ENCODE measurements around the gene HEXIM2.

DNA sequence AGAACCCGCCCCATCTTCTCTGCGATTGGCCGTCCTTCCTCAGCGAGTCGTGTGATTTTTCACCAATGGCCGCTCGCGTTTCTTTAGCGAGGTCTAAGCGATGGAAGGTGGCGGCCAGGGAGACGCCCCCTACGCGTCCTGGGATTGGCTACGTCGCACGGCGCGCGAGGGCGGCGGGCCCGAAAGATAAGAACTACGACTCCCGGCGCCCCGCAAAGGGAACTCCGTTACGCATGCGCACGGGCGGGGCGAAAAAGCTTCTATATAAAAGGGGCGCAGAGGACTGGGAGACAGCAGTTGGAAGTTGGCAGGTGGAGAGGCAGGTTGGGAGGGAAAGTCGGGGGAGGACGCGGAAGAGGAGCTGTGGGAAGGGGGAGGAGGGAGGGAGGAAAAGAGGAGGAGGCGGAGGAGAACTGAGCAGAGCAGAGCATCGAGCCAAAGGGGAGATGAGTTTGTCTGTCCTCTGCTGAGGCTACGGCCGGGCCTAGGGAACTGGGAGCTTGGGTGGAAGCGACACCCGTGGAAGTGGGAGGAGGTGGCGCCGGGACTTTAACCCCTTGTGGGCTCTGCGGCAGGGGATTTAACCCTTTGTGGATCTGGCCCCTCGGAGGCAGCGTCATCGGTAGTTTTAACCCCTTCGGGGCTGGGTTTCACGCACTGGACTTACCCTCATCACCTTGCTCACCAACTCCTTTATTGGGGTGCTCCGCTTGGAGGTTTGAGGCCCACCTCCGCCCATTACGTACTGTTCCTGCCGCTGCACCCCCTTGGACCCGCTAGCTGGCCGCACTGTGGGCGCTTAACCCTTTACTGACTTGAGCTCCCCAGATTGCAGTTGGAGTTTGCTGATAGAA lies 13.3 kb upstream of the HEXIM2 start, which contains the start of gene HEXIM1:
- TF ChIP-seq EGR1 (IDR thresholded peaks at IDR 0.05; ENCODE audit: low read depth) = peak; percentile 75
- no peak for TF ChIP-seq CTCF (IDR thresholded peaks at IDR 0.05 in 2 of 3, conservative IDR thresholded peaks at IDR 0.05 in 1 of 3; ENCODE audit: borderline replicate concordance in 1 of 3, insufficient read depth in 1 of 3, low read depth in 2 of 3, low read length in 2 of 3)
- TF ChIP-seq EZH2 (IDR thresholded peaks at IDR 0.05) = no peak
- peak; percentile 100 for TF ChIP-seq POLR2A (IDR thresholded peaks at IDR 0.05; ENCODE audit: borderline replicate concordance, extremely low read depth, insufficient read depth, insufficient read length)
- TF ChIP-seq SP1 (IDR thresholded peaks at IDR 0.05; ENCODE audit: low read depth) = peak; percentile 89
- TF ChIP-seq POLR2AphosphoS5 (IDR thresholded peaks at IDR 0.05; ENCODE audit: low read depth, low read length) = peak; percentile 100
- TF ChIP-seq, protein P1, sequence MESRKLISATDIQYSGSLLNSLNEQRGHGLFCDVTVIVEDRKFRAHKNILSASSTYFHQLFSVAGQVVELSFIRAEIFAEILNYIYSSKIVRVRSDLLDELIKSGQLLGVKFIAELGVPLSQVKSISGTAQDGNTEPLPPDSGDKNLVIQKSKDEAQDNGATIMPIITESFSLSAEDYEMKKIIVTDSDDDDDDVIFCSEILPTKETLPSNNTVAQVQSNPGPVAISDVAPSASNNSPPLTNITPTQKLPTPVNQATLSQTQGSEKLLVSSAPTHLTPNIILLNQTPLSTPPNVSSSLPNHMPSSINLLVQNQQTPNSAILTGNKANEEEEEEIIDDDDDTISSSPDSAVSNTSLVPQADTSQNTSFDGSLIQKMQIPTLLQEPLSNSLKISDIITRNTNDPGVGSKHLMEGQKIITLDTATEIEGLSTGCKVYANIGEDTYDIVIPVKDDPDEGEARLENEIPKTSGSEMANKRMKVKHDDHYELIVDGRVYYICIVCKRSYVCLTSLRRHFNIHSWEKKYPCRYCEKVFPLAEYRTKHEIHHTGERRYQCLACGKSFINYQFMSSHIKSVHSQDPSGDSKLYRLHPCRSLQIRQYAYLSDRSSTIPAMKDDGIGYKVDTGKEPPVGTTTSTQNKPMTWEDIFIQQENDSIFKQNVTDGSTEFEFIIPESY (IDR thresholded peaks at IDR 0.05; ENCODE audit: extremely low read depth, insufficient replicate concordance, low read length) = peak; percentile 70
- TF ChIP-seq, protein P2, sequence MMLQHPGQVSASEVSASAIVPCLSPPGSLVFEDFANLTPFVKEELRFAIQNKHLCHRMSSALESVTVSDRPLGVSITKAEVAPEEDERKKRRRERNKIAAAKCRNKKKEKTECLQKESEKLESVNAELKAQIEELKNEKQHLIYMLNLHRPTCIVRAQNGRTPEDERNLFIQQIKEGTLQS (IDR thresholded peaks at IDR 0.05) = no peak
- no peak for TF ChIP-seq ZNF274 (IDR thresholded peaks at IDR 0.05; ENCODE audit: low read depth, low read length)
- TF ChIP-seq EZH2phosphoT487 (IDR thresholded peaks at IDR 0.05; ENCODE audit: borderline replicate concordance) = no peak

Measured in HCT116 (cell line).